Mucosa of gallbladder (tissue), 1 donor: Measurements from ENCODE around the gene EFCAB5. TPM values are rescaled to one million over a fixed set of nuclear protein-coding genes. Genes with fewer than 3 reads are reported as not detected.

Experiments used
- total RNA-seq: library from RNA; stranded (reverse); gene quantifications from one replicate; pipeline ENCODE4 v1.2.1, GENCODE V29; 2021
- donor health status: DM: no; HTN: no; CAD: no.

EFCAB5 gene
- total RNA-seq, 1 donor from 2014 or later = not detected

Other genes with a start within 250 kb of the EFCAB5 start
- 24.8 TPM for gene SSH2, start 11.4 kb upstream of the EFCAB5 start, total RNA-seq
- 23.1 TPM for gene NSRP1, start 175.2 kb downstream of the EFCAB5 start, total RNA-seq